ENCODE results near the gene NFS1.

DNA sequence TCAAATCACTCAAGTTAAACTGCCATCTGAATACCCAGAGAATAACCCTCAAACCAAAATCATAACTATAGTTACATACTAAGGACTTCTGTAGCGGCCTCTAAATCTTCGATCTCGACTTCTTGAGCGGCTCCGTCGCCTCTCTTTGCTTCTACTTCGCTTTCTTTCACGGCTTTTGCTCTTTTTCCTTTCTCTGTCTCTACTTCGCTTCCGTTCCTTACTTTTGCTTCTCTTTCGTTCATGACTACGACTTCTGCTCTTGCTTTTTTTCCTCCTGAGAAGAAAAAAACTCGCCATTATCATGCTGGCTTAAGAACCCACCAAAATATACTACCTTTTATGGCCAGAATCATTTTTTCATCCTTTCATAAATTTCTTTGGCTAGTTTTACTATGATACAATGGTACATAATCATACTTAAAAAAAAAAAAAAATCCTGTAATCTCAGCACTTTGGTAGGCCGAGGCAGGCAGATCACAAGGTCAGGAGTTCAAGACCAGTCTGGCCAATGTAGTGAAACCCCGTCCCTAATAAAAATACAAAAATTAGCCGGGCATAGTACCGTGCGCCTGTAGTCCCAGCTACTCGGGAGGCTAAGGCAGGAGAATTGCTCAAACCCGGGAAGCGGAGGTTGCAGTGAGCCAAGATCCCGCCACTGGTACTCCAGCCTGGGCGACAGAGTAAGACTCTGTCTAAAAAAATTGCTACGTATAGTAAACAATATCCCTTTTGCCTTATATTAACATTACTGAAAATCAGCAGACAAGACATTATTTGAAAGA, 32.9 kb upstream of the NFS1 start:
- no peak for TF ChIP-seq POLR2A (IDR thresholded peaks at IDR 0.05)
- TF ChIP-seq, protein P1, sequence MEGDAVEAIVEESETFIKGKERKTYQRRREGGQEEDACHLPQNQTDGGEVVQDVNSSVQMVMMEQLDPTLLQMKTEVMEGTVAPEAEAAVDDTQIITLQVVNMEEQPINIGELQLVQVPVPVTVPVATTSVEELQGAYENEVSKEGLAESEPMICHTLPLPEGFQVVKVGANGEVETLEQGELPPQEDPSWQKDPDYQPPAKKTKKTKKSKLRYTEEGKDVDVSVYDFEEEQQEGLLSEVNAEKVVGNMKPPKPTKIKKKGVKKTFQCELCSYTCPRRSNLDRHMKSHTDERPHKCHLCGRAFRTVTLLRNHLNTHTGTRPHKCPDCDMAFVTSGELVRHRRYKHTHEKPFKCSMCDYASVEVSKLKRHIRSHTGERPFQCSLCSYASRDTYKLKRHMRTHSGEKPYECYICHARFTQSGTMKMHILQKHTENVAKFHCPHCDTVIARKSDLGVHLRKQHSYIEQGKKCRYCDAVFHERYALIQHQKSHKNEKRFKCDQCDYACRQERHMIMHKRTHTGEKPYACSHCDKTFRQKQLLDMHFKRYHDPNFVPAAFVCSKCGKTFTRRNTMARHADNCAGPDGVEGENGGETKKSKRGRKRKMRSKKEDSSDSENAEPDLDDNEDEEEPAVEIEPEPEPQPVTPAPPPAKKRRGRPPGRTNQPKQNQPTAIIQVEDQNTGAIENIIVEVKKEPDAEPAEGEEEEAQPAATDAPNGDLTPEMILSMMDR (IDR thresholded peaks at IDR 0.05): no peak
